GM12801 (cell line): ENCODE data around the gene KCNG2.

ENCODE experiments used
- TF ChIP-seq, protein P1 (sequence below): IDR thresholded peaks from one replicate; pipeline ENCODE4 v1.5.1; 2011; ENCODE audit warnings: control low read depth; ENCODE audit not compliant: insufficient read length; ENCODE audit errors: extremely low read depth

Gene KCNG2

GRCh38 chr18:79826966-79827365 lies 29.2 kb downstream of the KCNG2 start:
- TF ChIP-seq, protein P1, sequence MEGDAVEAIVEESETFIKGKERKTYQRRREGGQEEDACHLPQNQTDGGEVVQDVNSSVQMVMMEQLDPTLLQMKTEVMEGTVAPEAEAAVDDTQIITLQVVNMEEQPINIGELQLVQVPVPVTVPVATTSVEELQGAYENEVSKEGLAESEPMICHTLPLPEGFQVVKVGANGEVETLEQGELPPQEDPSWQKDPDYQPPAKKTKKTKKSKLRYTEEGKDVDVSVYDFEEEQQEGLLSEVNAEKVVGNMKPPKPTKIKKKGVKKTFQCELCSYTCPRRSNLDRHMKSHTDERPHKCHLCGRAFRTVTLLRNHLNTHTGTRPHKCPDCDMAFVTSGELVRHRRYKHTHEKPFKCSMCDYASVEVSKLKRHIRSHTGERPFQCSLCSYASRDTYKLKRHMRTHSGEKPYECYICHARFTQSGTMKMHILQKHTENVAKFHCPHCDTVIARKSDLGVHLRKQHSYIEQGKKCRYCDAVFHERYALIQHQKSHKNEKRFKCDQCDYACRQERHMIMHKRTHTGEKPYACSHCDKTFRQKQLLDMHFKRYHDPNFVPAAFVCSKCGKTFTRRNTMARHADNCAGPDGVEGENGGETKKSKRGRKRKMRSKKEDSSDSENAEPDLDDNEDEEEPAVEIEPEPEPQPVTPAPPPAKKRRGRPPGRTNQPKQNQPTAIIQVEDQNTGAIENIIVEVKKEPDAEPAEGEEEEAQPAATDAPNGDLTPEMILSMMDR = no peak

GRCh38 chr18:79828258-79828657 lies 30.5 kb downstream of the KCNG2 start:
- TF ChIP-seq, protein P1 = no peak

DNA sequence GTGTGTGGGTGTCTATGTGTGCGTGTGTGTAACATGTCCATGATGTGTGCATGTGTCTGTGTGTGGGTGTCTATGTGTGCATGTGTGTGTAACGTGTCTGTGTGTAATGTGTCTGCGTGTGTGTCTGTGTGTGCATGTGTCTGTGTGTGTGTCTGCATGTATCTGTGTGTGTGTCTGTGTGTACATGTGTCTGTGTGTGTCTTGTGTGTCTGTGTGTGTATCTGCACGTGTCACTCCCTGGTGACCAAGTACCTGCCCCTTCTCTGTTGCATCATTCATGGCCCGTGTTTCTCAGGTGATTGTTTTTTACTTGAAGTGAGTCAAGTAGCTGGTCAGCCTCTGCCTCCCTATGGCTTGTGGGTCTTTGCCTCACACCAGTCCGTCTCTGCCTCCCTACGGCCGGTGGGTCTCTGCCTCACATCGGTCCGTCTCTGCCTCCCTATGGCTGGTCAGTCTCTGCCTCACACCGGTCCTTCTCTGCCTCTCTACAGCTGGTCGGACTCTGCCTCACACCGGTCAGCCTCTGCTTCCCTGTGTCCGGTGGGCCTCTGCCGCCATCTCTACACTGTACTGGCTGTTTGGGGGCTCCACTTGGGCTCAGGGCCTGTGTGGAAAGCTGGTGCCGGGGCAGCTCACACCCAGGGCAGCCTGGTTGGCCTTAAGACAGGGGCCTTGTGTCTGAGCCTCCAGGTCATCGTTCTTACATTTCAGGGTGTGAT lies 31.6 kb downstream of the KCNG2 start:
- TF ChIP-seq, protein P1 = no peak

GRCh38 chr18:79832169-79832568 lies 34.4 kb downstream of the KCNG2 start:
- TF ChIP-seq, protein P1 = no peak

DNA sequence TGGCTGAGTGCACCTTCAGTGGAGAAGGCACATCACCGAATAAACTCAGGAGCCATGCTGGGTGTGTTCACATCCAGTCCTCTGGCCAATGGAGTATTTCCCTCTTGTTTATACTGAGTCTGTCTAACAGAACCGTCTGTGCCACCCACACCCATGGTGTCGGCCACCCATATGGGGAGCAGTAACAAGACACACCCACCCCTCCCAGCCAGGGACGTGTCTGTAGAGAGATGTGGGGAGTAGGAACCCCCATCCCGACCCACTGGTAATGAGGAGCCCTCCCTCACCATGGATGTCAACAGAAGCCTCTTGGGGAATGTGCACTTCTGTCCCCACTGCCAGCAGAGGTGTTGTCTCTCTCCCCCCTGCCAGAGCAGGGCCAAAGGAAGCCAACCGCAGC lies 37.1 kb downstream of the KCNG2 start:
- TF ChIP-seq, protein P1 = no peak

GRCh38 chr18:79841936-79842335 lies 44.2 kb downstream of the KCNG2 start:
- TF ChIP-seq, protein P1 = no peak

DNA sequence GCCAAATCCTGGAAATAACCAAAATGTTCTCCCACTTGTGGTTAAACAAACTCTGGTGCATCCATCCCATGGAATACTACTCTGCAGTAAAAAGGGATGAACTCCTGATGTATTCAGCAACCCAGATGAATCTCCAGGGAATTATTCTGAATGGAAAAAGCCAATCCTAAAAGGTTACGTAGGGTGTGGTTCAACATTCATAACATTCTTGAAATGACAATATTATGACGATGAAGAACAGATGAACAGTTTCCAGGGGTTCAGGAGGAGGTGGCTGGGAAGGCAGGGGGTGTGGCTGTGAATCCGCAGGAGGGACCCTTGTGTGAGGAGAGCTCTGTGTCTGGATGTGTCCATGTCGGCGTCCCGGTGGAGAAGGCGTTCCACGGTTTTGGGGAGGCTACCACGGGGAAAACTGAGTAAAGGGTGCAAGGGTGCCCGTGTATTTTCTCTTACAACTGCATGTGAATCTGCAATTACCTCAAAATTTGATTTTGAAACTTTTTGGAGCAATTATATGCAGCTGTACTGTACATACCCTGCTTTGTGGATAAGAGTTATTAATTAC lies 47.3 kb downstream of the KCNG2 start:
- TF ChIP-seq, protein P1 = no peak
